IMR-90 (cell line): Measurements from ENCODE around the gene ADGRD1. TPM values are rescaled to one million over a fixed set of nuclear protein-coding genes. Genes with fewer than 3 reads are reported as not detected.

Source experiments
- ATAC-seq: fragments of 200-7000 bp; cut with Tn5 transposase; 2 replicates; pipeline ENCODE4 v1.9.1; 2020; ENCODE audit warnings: low read depth, mild to moderate bottlenecking, moderate library complexity
- Bru-seq: library from RNA; stranded (reverse); fragments of 400-500 nt; gene quantifications from one replicate; lab custom pipeline; 2021; lab: Mats Ljungman, UMichigan
- BruChase-seq, 2 experiments: library from RNA; stranded (reverse); fragments of 400-500 nt; gene quantifications; one replicate each; lab custom pipeline; 2021; lab: Mats Ljungman, UMichigan
- BruUV-seq: library from RNA; stranded (reverse); fragments of 400-500 nt; replicated peaks from 2 replicates; lab custom pipeline; 2021; lab: Mats Ljungman, UMichigan
- CTCF ChIA-PET: fragments of 300-600 bp; formaldehyde crosslinking; extraction: SDS; loops from one replicate; lab custom pipeline; 2021; ENCODE audit warnings: antibody characterized with exemption; lab: Yijun Ruan, JAX
- POLR2A ChIA-PET: fragments of 300-600 bp; sonication (Branson Sonifier 250); formaldehyde crosslinking; loops from one replicate; lab custom pipeline; 2022; ENCODE audit warnings: antibody characterized with exemption; ENCODE audit not compliant: unreplicated experiment; lab: Charles Lee
- DNase-seq: peaks from one replicate; pipeline ENCODE4 v3.0.0; 2013
- H2AFZ ChIP-seq: replicated peaks from 2 replicates; pipeline ENCODE3; 2013; ENCODE audit warnings: low read length, mild to moderate bottlenecking; ENCODE audit not compliant: poor library complexity
- H2AK5ac ChIP-seq: 2 replicates; pipeline ENCODE4 v1.6.1; 2013; ENCODE audit warnings: low read depth, low read length, inconsistent platforms
- H2AK9ac ChIP-seq: replicated peaks from 2 replicates; pipeline ENCODE3; 2013; ENCODE audit warnings: mild to moderate bottlenecking, low read depth, low read length, moderate library complexity; ENCODE audit not compliant: poor library complexity
- H2BK120ac ChIP-seq: 2 replicates; pipeline ENCODE4 v1.6.1; 2013; ENCODE audit warnings: low read depth, low read length, inconsistent platforms
- H2BK15ac ChIP-seq: 3 replicates; pipeline ENCODE4 v1.6.1; 2013; ENCODE audit warnings: low read depth, low read length, inconsistent platforms
- H2BK20ac ChIP-seq: 2 replicates; pipeline ENCODE4 v1.6.1; 2013; ENCODE audit warnings: low read depth, mild to moderate bottlenecking, inconsistent platforms, low read length, moderate library complexity
- H2BK5ac ChIP-seq: 2 replicates; pipeline ENCODE4 v1.6.1; 2013; ENCODE audit warnings: mild to moderate bottlenecking, low read depth, low read length, inconsistent platforms; ENCODE audit not compliant: poor library complexity, severe bottlenecking
- H3K14ac ChIP-seq: replicated peaks from 2 replicates; pipeline ENCODE4 v1.6.1; 2013; ENCODE audit warnings: low read depth, low read length, inconsistent platforms
- H3K18ac ChIP-seq: 2 replicates; pipeline ENCODE4 v1.6.1; 2013; ENCODE audit warnings: low read depth, low read length, control low read depth
- H3K23ac ChIP-seq: 2 replicates; pipeline ENCODE4 v1.6.1; 2013; ENCODE audit warnings: low read depth, low read length, inconsistent platforms
- H3K27ac ChIP-seq: 2 replicates; pipeline ENCODE4 v1.5.1; 2013; ENCODE audit warnings: mild to moderate bottlenecking, control low read depth, low read length; ENCODE audit not compliant: insufficient read depth
- H3K27me3 ChIP-seq: 2 replicates; pipeline ENCODE4 v1.6.1; 2013; ENCODE audit warnings: low read length; ENCODE audit not compliant: control insufficient read depth, insufficient read depth
- H3K36me3 ChIP-seq: 2 replicates; pipeline ENCODE4 v1.6.1; 2013; ENCODE audit warnings: low read length, mixed read lengths; ENCODE audit not compliant: control insufficient read depth, insufficient read depth
- H3K4ac ChIP-seq: 2 replicates; pipeline ENCODE4 v1.6.1; 2013; ENCODE audit warnings: low read depth, low read length, inconsistent platforms
- H3K4me1 ChIP-seq: 2 replicates; pipeline ENCODE4 v1.6.1; 2013; ENCODE audit warnings: low read length, mixed read lengths; ENCODE audit not compliant: control insufficient read depth, insufficient read depth
- H3K4me2 ChIP-seq: 2 replicates; pipeline ENCODE4 v1.6.1; 2013; ENCODE audit warnings: low read depth, mild to moderate bottlenecking, control low read depth, low read length, moderate library complexity
- H3K4me3 ChIP-seq: 2 replicates; pipeline ENCODE4 v1.5.1; 2013; ENCODE audit warnings: low read depth, mild to moderate bottlenecking, control low read depth, low read length, moderate library complexity; ENCODE audit not compliant: insufficient read depth
- H3K56ac ChIP-seq: 2 replicates; pipeline ENCODE4 v1.6.1; 2013; ENCODE audit warnings: low read length, inconsistent platforms; ENCODE audit not compliant: insufficient read depth; ENCODE audit errors: extremely low read depth
- H3K79me1 ChIP-seq, 2 experiments: 2 replicates each; pipeline ENCODE4 v1.6.1; 2013; ENCODE audit warnings: low read length in 2 of 2, inconsistent platforms in 1 of 2, low read depth in 1 of 2
- H3K9ac ChIP-seq: 2 replicates; pipeline ENCODE4 v1.6.1; 2013; ENCODE audit warnings: low read depth, low read length, control low read depth
- H3K9me1 ChIP-seq: 2 replicates; pipeline ENCODE4 v1.6.1; 2013; ENCODE audit warnings: low read length, inconsistent platforms; ENCODE audit not compliant: insufficient read depth
- H3K9me3 ChIP-seq: 2 replicates; pipeline ENCODE4 v1.6.1; 2013; ENCODE audit warnings: low read length; ENCODE audit not compliant: control insufficient read depth, insufficient read depth
- H4K20me1 ChIP-seq: 2 replicates; pipeline ENCODE4 v1.6.1; 2013; ENCODE audit warnings: low read length, inconsistent platforms; ENCODE audit not compliant: insufficient read depth
- H4K5ac ChIP-seq: 2 replicates; pipeline ENCODE4 v1.6.1; 2013; ENCODE audit warnings: mild to moderate bottlenecking, low read depth, low read length, control low read depth
- H4K8ac ChIP-seq, 2 experiments: 2 replicates each; pipeline ENCODE4 v1.6.1; 2013; ENCODE audit warnings: low read depth in 2 of 2, low read length in 2 of 2, control low read depth in 1 of 2, inconsistent platforms in 1 of 2
- H4K91ac ChIP-seq: 2 replicates; pipeline ENCODE4 v1.6.1; 2013; ENCODE audit warnings: low read depth, low read length, inconsistent platforms; ENCODE audit not compliant: insufficient read depth
- CEBPB ChIP-seq: IDR thresholded peaks from 2 replicates; pipeline ENCODE4 v1.6.1; 2012; ENCODE audit warnings: low read depth, low read length, improper control_type of control experiment
- CTCF ChIP-seq: conservative IDR thresholded peaks from 2 replicates; pipeline ENCODE4 v1.5.1; 2012; ENCODE audit warnings: mild to moderate bottlenecking, low read depth, low read length, improper control_type of control experiment
- ELK1 ChIP-seq: fragments of 150-350 bp; IDR thresholded peaks from 2 replicates; pipeline ENCODE4 v1.6.1; 2016; ENCODE audit warnings: low read depth, mild to moderate bottlenecking, low read length, moderate library complexity, borderline replicate concordance
- FOS ChIP-seq: fragments of 150-350 bp; IDR thresholded peaks from 2 replicates; pipeline ENCODE4 v1.6.1; 2016; ENCODE audit warnings: low read depth, low read length
- MXI1 ChIP-seq: IDR thresholded peaks from 2 replicates; pipeline ENCODE4 v1.6.1; 2012; ENCODE audit warnings: low read depth, mild to moderate bottlenecking, low read length, moderate library complexity, borderline replicate concordance
- POLR2A ChIP-seq: IDR thresholded peaks from 2 replicates; pipeline ENCODE4 v1.6.1; 2012; ENCODE audit warnings: mild to moderate bottlenecking, low read depth, low read length
- RAD21 ChIP-seq: IDR thresholded peaks from 2 replicates; pipeline ENCODE4 v1.6.1; 2012; ENCODE audit warnings: low read length, improper control_type of control experiment
- RFX5 ChIP-seq: IDR thresholded peaks from 2 replicates; pipeline ENCODE4 v1.8.0; 2012; ENCODE audit warnings: low read depth, mild to moderate bottlenecking, low read length, moderate library complexity
- USF2 ChIP-seq: fragments of 150-350 bp; IDR thresholded peaks from 2 replicates; pipeline ENCODE4 v1.6.1; 2017; ENCODE audit warnings: mild to moderate bottlenecking, antibody characterized with exemption, low read length, low read depth
- WGBS, 2 experiments: methylation state at CpG; one replicate each; pipeline versions ENCODE4 v1.1.5 to v1.1.7; 2013; ENCODE audit warnings: missing lambda C conversion rate in 2 of 2; ENCODE audit not compliant: insufficient read length in 1 of 2; ENCODE audit errors: extremely low coverage in 2 of 2; 5-methylcytosine and 5-hydroxymethylcytosine counted together
- dilution Hi-C: fragments of 300-500 bp; cut with HindIII; formaldehyde crosslinking; loops from one replicate; pipeline ENCODE4 v1.14.3; 2018; ENCODE audit warnings: low sequenced_read_pairs; ENCODE audit not compliant: unreplicated experiment
- in situ Hi-C: fragments of 300-500 bp; cut with MboI; formaldehyde crosslinking; loops from 3 replicates; pipeline ENCODE4 v1.14.3; 2019; ENCODE audit warnings: low sequenced_read_pairs, inconsistent platforms, mixed read lengths
- intact Hi-C: fragments of 100-400 bp; cut with micrococcal nuclease; formaldehyde crosslinking; loops from 2 replicates; pipeline ENCODE4 v1.10.0; 2022
- long read RNA-seq: library from polyadenylated mRNA; unstranded; transcript quantifications from one replicate; pipeline ENCODE4 v2.0.0, GENCODE V29; 2021; ENCODE audit not compliant: unreplicated experiment
- polyA plus RNA-seq, 3 experiments: library from polyadenylated mRNA; depleted of rRNA; stranded (reverse); fragments of >200 nt; gene quantifications; 2 replicates each; pipeline ENCODE4 v1.2.3, GENCODE V29; 2012; ENCODE audit warnings: low replicate concordance in 1 of 3
- total RNA-seq: library from RNA; depleted of rRNA; stranded (reverse); fragments of >200 nt; gene quantifications from 2 replicates; pipeline ENCODE4 v1.2.3, GENCODE V29; 2012; rRNA removed

The ADGRD1 gene
- total RNA-seq (not detected in 2 replicates), polyA plus RNA-seq (2012; rRNA removed) (not detected in 2 replicates), Bru-seq, nascent RNA (percentile 21 among the genes with signal in this experiment), BruChase-seq, experiment 1, labeled RNA remaining after a 6-hour chase (percentile 22 among the genes with signal in this experiment), BruChase-seq, experiment 2, labeled RNA remaining after a 2-hour chase (percentile 19 among the genes with signal in this experiment)
- polyA plus RNA-seq (2012; cell fraction: cytosol; rRNA removed): 0.01 TPM in 1 of 2 replicates, not detected in the other
- 0.03 and 0.10 TPM in 2 replicates for polyA plus RNA-seq (2012; cell fraction: nucleus; rRNA removed; ENCODE audit: low replicate concordance)
- long read RNA-seq, partial matches to known transcripts: 2 of 3 reads
- long read RNA-seq, other reads (novel, unspliced or antisense): 1 of 3 reads

- Histone ChIP-seq H3K56ac (no peak within 1 kb of the TSS), H3K4me2 (no peak within 1 kb of the TSS; the same call in 1 of the 2 replicates), H2BK15ac (no peak within 1 kb of the TSS), H3K18ac (no peak within 1 kb of the TSS), H3K9ac (no peak within 1 kb of the TSS), H2BK5ac (no peak within 1 kb of the TSS), H2BK120ac (no peak within 1 kb of the TSS), H2AFZ (peak within 1 kb of the TSS; percentile 21), H3K9me3 (peaks cover 21% of the 10 kb centered on the region), H4K20me1 (no peaks in the 10 kb centered on the region), H3K14ac (no peak within 1 kb of the TSS), H4K8ac (no peak within 1 kb of the TSS), H3K4me1 (no peaks in the 10 kb centered on the region), H3K79me1 (no peaks in the 10 kb centered on the region), H2AK5ac (no peak within 1 kb of the TSS), H2BK20ac (no peak within 1 kb of the TSS), H2AK9ac (no peak within 1 kb of the TSS), H3K27me3 (no peaks in the 10 kb centered on the region), H3K23ac (no peak within 1 kb of the TSS), H3K4ac (no peak within 1 kb of the TSS), H3K9me1 (no peaks in the 10 kb centered on the region), H3K36me3 (no peaks in the 10 kb centered on the region), H4K91ac (no peak within 1 kb of the TSS), H3K27ac (no peak within 1 kb of the TSS), H3K4me3 (no peak within 1 kb of the TSS), H4K5ac (no peak within 1 kb of the TSS)
- WGBS, 2 experiments: 0% methylated on average over 1 of the region's 24 CpGs; no CpG with 5 or more reads in 1 of the 2 experiments
- dilution Hi-C loops: no loop called here
- TF ChIP-seq CTCF (no peak), POLR2A (no peak), RFX5 (no peak), USF2 (no peak), MXI1 (no peak), ELK1 (no peak), CEBPB (no peak), RAD21 (no peak), FOS (no peak)
- POLR2A ChIA-PET: no interaction called here
- intact Hi-C loops: no loop called here
- CTCF ChIA-PET: no interaction called here
- no TSS peak for BruUV-seq
- peak; percentile 3 for DNase-seq
- in situ Hi-C loops: no loop called here
- peak; percentile 65 for ATAC-seq
These were observed at the start of gene ADGRD1 for GRCh38 chr12:130953771-130954543. ADGRD1 (plus strand) TSS chr12:130953907; CDS start chr12:130954466, 559 bp downstream.
